Left ventricle myocardium inferior (tissue), 1 donor: Measurements from ENCODE around the gene ZNF223. TPM values are rescaled to one million over a fixed set of nuclear protein-coding genes. Genes with fewer than 3 reads are reported as not detected.

Source experiments
- DNase-seq: peaks from one replicate; pipeline ENCODE4 v3.0.0-alpha.2; 2020
- H3K27ac ChIP-seq: fragments of 200-600 bp; replicated peaks from 2 replicates; pipeline ENCODE4 v1.8.0; 2021
- H3K27me3 ChIP-seq: fragments of 200-600 bp; 2 replicates; pipeline ENCODE4 v1.8.0; 2021; ENCODE audit warnings: low read depth
- H3K36me3 ChIP-seq: fragments of 200-600 bp; 2 replicates; pipeline ENCODE4 v1.8.0; 2021
- H3K4me1 ChIP-seq: fragments of 200-600 bp; 2 replicates; pipeline ENCODE4 v1.8.0; 2021
- H3K4me3 ChIP-seq: fragments of 200-600 bp; 2 replicates; pipeline ENCODE4 v1.8.0; 2021; ENCODE audit warnings: mild to moderate bottlenecking, moderate library complexity
- H3K9me3 ChIP-seq: fragments of 200-600 bp; replicated peaks from 2 replicates; pipeline ENCODE4 v1.8.0; 2021
- intact Hi-C: fragments of 100-400 bp; cut with micrococcal nuclease; formaldehyde crosslinking; loops from one replicate; pipeline ENCODE4 v1.11.0; 2022
- total RNA-seq: library from RNA; stranded (reverse); fragmentation: NEBNext Ultra II Directional; extraction: Animal tissue kit (Norgen Biotek cat#: 25700); gene quantifications from one replicate; pipeline ENCODE4 v1.2.1, GENCODE V29; 2021
- TF ChIP-seq, protein P1 (sequence below): fragments of 200-600 bp; IDR thresholded peaks from 2 replicates; pipeline ENCODE4 v1.8.0; 2021; ENCODE audit warnings: antibody characterized with exemption, mild to moderate bottlenecking, borderline replicate concordance
- donor health status: DM: no; HTN: yes; CAD: no; lungs with severe emphysema.

Gene ZNF223
- total RNA-seq, 1 donor from 2014 or later, result 2.9 TPM

- intact Hi-C loops, result no loop called here
- Histone ChIP-seq H3K27me3 (no peaks in the 10 kb centered on the region), H3K4me3 (no peak overlapping the region), H3K9me3 (no peaks in the 10 kb centered on the region), H3K27ac (no peak overlapping the region), H3K36me3 (peaks cover 59% of the 10 kb centered on the region), H3K4me1 (peaks cover 25% of the 10 kb centered on the region)
- no peak for DNase-seq
- TF ChIP-seq, protein P1, sequence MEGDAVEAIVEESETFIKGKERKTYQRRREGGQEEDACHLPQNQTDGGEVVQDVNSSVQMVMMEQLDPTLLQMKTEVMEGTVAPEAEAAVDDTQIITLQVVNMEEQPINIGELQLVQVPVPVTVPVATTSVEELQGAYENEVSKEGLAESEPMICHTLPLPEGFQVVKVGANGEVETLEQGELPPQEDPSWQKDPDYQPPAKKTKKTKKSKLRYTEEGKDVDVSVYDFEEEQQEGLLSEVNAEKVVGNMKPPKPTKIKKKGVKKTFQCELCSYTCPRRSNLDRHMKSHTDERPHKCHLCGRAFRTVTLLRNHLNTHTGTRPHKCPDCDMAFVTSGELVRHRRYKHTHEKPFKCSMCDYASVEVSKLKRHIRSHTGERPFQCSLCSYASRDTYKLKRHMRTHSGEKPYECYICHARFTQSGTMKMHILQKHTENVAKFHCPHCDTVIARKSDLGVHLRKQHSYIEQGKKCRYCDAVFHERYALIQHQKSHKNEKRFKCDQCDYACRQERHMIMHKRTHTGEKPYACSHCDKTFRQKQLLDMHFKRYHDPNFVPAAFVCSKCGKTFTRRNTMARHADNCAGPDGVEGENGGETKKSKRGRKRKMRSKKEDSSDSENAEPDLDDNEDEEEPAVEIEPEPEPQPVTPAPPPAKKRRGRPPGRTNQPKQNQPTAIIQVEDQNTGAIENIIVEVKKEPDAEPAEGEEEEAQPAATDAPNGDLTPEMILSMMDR, result no peak
Observed at GRCh38 chr19:44055870-44056269, 4.0 kb downstream of the ZNF223 start.

- Histone ChIP-seq H3K4me3 (no peak overlapping the region), H3K4me1 (no peaks in the 10 kb centered on the region), H3K9me3 (peaks cover 18% of the 10 kb centered on the region), H3K36me3 (peaks cover 92% of the 10 kb centered on the region), H3K27me3 (no peaks in the 10 kb centered on the region), H3K27ac (no peak overlapping the region)
- TF ChIP-seq, protein P1, result no peak
- intact Hi-C loops, result no loop called here
- DNase-seq, result no peak
Observed at GRCh38 chr19:44059229-44059628, 7.4 kb downstream of the ZNF223 start.

GRCh38 chr19:44061038-44061437, 9.2 kb downstream of the ZNF223 start:
- Histone ChIP-seq H3K36me3 (peaks cover 92% of the 10 kb centered on the region), H3K9me3 (peaks cover 36% of the 10 kb centered on the region), H3K4me1 (no peaks in the 10 kb centered on the region), H3K27me3 (no peaks in the 10 kb centered on the region), H3K4me3 (no peak overlapping the region), H3K27ac (no peak overlapping the region)
- DNase-seq, result no peak
- TF ChIP-seq, protein P1, result no peak
- intact Hi-C loops, result no loop called here

- Histone ChIP-seq H3K4me3 (no peak overlapping the region), H3K4me1 (peaks cover 2% of the 10 kb centered on the region), H3K27ac (no peak overlapping the region), H3K27me3 (no peaks in the 10 kb centered on the region), H3K36me3 (peaks cover 74% of the 10 kb centered on the region), H3K9me3 (peaks cover 73% of the 10 kb centered on the region)
- TF ChIP-seq, protein P1, result no peak
- intact Hi-C loops, result no loop called here
- DNase-seq, result no peak
Observed at GRCh38 chr19:44066305-44066704, 14.5 kb downstream of the ZNF223 start.

GRCh38 chr19:44069415-44069814, 17.6 kb downstream of the ZNF223 start:
- DNase-seq, result no peak
- peaks cover 54% of the 10 kb centered on the region for H3K9me3 ChIP-seq

More at GRCh38 chr19:44069415-44069814, 17.6 kb downstream of the ZNF223 start:
- Histone ChIP-seq H3K27me3 (no peaks in the 10 kb centered on the region), H3K4me1 (peaks cover 23% of the 10 kb centered on the region), H3K27ac (no peak overlapping the region), H3K4me3 (no peak overlapping the region), H3K36me3 (peaks cover 42% of the 10 kb centered on the region)
- intact Hi-C loops, result no loop called here
- TF ChIP-seq, protein P1, result no peak
